ENCODE results near the gene STARD5. TPM values are rescaled to one million over a fixed set of nuclear protein-coding genes. Genes with fewer than 3 reads are reported as not detected.

Gene STARD5
- total RNA-seq, 1 donor from 2014 or later = 4.6 TPM

DNA sequence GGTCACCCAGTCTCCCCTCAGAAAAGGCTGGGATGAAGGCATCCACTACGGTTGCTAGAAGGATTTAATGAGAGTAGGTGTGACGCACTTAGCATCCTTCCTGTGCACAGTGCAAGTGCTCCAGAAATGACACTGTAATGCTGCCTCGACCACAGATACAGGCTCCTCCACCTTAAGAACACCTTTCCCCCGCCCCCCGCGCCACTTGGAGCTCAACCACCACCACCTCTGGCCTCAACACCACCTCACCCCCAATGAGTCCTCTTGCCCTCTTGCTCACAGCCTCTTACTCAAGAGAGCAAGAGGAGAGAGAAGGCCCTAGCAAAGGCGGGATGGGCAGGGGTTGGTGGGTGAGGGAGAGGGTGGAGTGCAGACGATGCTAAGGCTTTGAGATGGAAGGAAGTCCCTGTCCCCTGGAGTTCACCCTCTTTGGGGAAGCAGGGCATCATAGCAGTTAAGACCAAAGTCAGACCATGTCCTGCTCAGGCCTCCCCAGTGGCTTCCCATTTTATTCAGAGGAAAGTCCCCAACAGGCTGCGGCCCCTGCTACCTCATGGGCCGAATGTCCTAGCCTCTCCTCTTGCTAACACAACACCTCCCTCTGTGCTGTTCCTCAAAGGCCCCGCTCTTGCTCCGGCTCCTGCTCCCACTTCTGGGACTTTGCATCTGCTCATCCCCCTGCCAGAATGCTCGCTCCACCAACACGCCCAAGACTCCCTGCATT lies 8.3 kb downstream of the STARD5 start:
- peaks cover 49% of the 10 kb centered on the region for H3K4me1 Mint-ChIP-seq (ENCODE audit: low read depth)
- no peak overlapping the region for H3K4me3 Mint-ChIP-seq
- DNase-seq (ENCODE audit: low spot score) = no peak
- intact Hi-C loops (cut with micrococcal nuclease) = no loop called here
- H3K27ac Mint-ChIP-seq = peak overlapping the region; percentile 2
- peaks cover 44% of the 10 kb centered on the region for H3K36me3 Mint-ChIP-seq (ENCODE audit: low read depth)
- no peaks in the 10 kb centered on the region for H3K27me3 Mint-ChIP-seq (ENCODE audit: insufficient read depth)
- H3K9me3 Mint-ChIP-seq = no peaks in the 10 kb centered on the region

DNA sequence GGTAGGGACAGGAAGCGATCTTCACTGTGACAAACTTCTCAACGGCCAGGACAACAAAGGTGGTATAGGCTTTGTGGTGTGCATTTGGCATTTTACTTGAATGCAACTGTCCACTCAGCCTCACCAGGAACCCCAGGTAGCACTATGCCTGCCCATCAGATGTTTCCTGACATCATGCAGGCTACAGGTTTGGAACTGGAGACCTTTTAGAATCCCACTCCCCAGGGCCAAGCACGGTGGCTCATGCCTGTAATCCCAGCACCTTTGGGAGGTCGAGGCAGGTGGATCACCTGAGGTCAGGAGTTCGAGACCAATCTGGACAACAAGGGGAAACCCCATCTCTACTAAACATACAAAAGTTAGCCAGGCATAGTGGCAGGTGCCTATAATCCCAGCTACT lies 9.6 kb downstream of the STARD5 start:
- H3K4me3 Mint-ChIP-seq = no peak overlapping the region
- peaks cover 53% of the 10 kb centered on the region for H3K36me3 Mint-ChIP-seq (ENCODE audit: low read depth)
- H3K27ac Mint-ChIP-seq = no peak overlapping the region
- H3K9me3 Mint-ChIP-seq = no peaks in the 10 kb centered on the region
- DNase-seq (ENCODE audit: low spot score) = no peak
- intact Hi-C loops (cut with micrococcal nuclease) = no loop called here
- H3K27me3 Mint-ChIP-seq (ENCODE audit: insufficient read depth) = no peaks in the 10 kb centered on the region
- peaks cover 62% of the 10 kb centered on the region for H3K4me1 Mint-ChIP-seq (ENCODE audit: low read depth)

DNA sequence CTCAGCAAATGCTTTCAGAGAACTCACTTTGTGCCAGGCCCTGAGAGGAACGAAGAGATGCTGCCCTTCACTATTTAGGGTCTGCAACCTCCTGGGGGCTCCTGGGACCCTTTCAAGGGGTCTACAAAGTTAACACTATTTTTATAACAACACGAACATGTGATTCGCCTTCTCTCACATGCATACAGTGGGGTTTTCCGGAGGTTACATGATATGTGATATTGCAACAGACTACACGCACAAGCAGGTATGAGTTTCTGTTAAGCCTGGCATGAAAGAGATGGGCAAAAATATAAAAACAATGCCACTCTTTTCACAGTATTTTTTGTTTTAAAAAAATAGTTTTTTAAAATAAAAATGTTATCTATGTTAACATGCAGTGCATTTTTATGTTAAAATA lies 10.3 kb downstream of the STARD5 start:
- H3K27ac Mint-ChIP-seq = no peak overlapping the region
- intact Hi-C loops (cut with micrococcal nuclease) = no loop called here
- peaks cover 66% of the 10 kb centered on the region for H3K4me1 Mint-ChIP-seq (ENCODE audit: low read depth)
- no peak for DNase-seq (ENCODE audit: low spot score)
- no peaks in the 10 kb centered on the region for H3K27me3 Mint-ChIP-seq (ENCODE audit: insufficient read depth)
- H3K9me3 Mint-ChIP-seq = no peaks in the 10 kb centered on the region
- H3K36me3 Mint-ChIP-seq (ENCODE audit: low read depth) = peaks cover 57% of the 10 kb centered on the region
- no peak overlapping the region for H3K4me3 Mint-ChIP-seq

DNA sequence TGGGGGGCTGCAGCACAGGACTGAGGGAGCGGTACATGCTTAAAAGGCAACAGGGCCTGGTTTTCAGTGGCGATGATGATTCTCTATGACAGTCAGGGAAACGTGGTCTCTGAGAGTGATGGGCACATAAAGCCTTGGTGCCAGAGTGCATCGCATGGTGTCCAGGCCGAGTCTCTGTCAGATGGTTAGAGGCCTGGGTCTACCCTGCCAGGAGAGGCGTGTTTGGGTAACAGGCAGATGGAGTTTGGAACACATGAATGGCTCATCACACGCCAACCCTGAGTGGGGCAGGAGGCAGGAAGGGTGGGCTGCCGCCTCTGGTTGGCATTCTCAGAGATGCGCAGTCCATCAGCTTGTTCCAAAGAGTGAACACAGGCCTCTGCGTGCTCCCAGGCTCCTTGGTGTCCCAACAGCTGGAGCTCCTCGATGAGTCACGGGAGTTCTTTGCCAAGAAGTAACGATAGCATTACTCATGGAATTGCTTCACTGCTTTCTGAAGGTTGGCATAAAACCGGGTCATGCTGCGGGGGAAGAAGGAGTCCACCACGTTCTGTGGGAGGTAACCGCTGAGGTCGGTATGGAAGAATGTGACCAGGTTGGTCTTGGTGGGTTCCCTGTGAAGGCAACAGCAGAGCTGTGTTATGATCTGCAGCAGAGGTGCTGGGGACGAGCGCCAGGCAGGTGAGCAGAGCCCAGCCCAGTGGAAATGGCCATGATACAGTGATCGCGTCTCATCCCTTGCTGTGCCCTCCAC lies 11.0 kb downstream of the STARD5 start:
- H3K27ac Mint-ChIP-seq = no peak overlapping the region
- peaks cover 62% of the 10 kb centered on the region for H3K4me1 Mint-ChIP-seq (ENCODE audit: low read depth)
- peaks cover 59% of the 10 kb centered on the region for H3K36me3 Mint-ChIP-seq (ENCODE audit: low read depth)
- no peak for DNase-seq (ENCODE audit: low spot score)
- no peaks in the 10 kb centered on the region for H3K9me3 Mint-ChIP-seq
- H3K4me3 Mint-ChIP-seq = no peak overlapping the region
- intact Hi-C loops (cut with micrococcal nuclease) = no loop called here
- no peaks in the 10 kb centered on the region for H3K27me3 Mint-ChIP-seq (ENCODE audit: insufficient read depth)

DNA sequence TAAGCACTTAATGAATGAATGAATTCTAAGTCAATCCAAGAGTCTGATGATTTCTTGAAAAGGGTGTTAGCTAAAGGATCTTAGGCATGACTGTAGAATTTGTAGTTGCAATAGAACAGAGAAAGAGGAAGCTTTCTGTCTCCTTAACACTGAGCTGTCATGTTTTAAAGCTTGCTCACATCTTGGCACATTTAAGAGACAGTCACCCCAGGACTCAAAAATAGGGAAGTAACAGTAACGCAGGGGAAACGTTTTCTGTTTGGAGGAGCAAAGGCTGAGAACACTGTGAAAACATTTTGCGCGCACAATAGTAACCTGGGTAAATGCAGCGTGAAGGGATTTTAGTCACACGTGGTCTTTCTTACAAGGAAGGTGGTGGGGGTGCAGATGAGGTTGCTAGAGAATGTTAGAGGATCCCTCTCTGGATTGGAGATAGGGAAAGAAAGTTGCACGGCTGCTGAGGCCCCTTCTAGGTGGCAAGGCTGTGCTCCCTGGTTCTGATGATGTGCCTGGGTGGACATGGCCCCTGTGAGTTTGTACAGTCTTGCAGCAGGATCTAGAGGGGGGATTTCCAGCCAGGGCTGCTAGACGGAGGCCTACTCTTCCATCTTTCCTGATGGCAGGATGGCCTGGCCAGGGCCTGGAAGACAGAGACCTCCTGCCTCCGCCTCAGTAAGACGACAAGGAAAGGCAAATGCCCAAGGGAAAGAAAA lies 12.0 kb downstream of the STARD5 start:
- peaks cover 67% of the 10 kb centered on the region for H3K36me3 Mint-ChIP-seq (ENCODE audit: low read depth)
- H3K4me1 Mint-ChIP-seq (ENCODE audit: low read depth) = peaks cover 69% of the 10 kb centered on the region
- no peaks in the 10 kb centered on the region for H3K27me3 Mint-ChIP-seq (ENCODE audit: insufficient read depth)
- intact Hi-C loops (cut with micrococcal nuclease) = no loop called here
- no peak for DNase-seq (ENCODE audit: low spot score)
- H3K27ac Mint-ChIP-seq = peak overlapping the region; percentile 18
- no peaks in the 10 kb centered on the region for H3K9me3 Mint-ChIP-seq
- H3K4me3 Mint-ChIP-seq = no peak overlapping the region

DNA sequence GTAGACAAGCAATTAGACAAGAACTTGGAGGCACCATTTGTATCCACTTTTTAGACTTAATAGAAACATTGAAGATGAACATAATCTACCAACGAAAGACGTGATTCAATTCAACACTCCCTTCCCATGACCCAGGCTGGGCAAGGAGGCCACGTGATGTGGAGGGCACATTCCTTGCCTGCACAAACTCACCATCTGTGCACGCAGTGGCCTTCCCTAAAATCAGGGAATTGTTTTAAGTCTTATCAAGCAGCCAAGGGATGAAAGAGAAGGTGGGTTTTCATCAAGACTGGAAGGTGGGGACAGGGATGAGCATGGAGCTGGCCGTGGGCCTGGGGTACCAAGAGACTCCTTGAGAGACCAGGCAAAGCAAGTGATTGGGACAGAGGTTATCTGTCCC lies 13.5 kb downstream of the STARD5 start:
- H3K4me1 Mint-ChIP-seq (ENCODE audit: low read depth) = peaks cover 73% of the 10 kb centered on the region

DNA sequence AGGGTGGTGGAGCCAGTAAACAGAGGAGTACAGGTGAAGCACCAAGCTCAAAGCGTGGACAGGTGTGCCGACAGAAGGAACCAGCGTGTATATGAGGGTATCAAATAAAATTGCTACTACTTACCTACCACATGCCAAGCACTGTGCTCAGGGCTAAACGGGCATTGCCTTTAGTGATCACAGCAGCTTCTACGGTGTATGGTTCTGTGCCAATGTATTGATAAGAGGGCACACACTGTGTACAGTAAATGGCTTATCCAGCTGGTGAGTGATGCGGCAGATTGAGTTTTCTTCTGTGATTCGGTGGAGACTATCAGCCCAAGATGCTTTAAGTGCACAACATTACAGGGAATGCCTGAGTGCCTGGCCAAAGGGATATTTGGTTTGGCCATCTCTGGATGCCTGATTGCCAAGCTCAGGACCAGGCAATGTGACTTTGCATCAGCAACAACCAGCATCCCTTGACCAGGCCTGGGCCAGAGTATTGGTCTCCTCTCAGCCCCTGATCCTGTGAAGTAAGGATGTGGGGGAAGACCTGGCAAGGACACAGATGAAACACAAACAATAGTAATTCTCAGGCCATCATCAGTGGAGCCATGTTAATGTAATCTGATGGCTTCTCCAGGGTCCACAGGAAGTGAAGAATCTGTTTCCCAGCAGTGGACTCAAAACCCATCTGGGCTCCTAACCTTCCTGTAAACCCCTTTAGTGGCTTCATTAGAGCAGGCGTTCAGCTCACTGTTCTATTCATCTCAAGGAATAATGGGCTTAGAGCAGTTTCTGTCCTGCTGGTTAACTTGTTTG lies 14.1 kb downstream of the STARD5 start:
- no peaks in the 10 kb centered on the region for H3K27me3 Mint-ChIP-seq (ENCODE audit: insufficient read depth)
- H3K9me3 Mint-ChIP-seq = no peaks in the 10 kb centered on the region
- intact Hi-C loops (cut with micrococcal nuclease) = no loop called here
- H3K36me3 Mint-ChIP-seq (ENCODE audit: low read depth) = peaks cover 70% of the 10 kb centered on the region
- peaks cover 70% of the 10 kb centered on the region for H3K4me1 Mint-ChIP-seq (ENCODE audit: low read depth)
- H3K4me3 Mint-ChIP-seq = no peak overlapping the region
- peak overlapping the region; percentile 36 for H3K27ac Mint-ChIP-seq
- DNase-seq (ENCODE audit: low spot score) = no peak

More for the DNA sequence above, 13.5 kb downstream of the STARD5 start:
- intact Hi-C loops (cut with micrococcal nuclease) = no loop called here
- no peaks in the 10 kb centered on the region for H3K9me3 Mint-ChIP-seq
- H3K36me3 Mint-ChIP-seq (ENCODE audit: low read depth) = peaks cover 71% of the 10 kb centered on the region
- H3K27me3 Mint-ChIP-seq (ENCODE audit: insufficient read depth) = no peaks in the 10 kb centered on the region
- H3K4me3 Mint-ChIP-seq = no peak overlapping the region
- no peak for DNase-seq (ENCODE audit: low spot score)
- H3K27ac Mint-ChIP-seq = no peak overlapping the region

DNA sequence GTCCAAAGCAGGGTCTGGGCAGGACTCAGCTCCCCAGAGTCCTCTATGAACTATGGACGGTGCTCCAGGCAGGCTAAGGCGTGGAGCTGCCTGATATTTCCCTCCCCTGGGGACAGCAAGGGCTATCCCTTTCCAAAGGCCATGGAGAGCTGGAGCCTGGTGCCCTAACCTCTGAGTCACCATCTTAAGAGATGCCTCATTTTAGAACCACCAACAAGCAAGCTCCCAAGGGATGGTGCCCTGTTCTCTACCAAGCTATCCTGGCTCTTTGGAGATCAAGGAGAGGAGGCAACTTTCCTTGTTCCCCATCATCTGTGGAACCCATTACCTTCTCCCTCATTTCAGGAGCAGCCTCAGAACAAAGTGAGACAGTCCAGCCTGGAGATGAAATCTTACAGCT lies 15.7 kb downstream of the STARD5 start:
- Mint-ChIP-seq H3K27me3 (ENCODE audit: insufficient read depth) (no peaks in the 10 kb centered on the region), H3K27ac (no peak overlapping the region), H3K4me1 (ENCODE audit: low read depth) (peaks cover 85% of the 10 kb centered on the region), H3K9me3 (no peaks in the 10 kb centered on the region), H3K4me3 (no peak overlapping the region), H3K36me3 (ENCODE audit: low read depth) (peaks cover 82% of the 10 kb centered on the region)
- no peak for DNase-seq (ENCODE audit: low spot score)
- intact Hi-C loops (cut with micrococcal nuclease) = no loop called here

DNA sequence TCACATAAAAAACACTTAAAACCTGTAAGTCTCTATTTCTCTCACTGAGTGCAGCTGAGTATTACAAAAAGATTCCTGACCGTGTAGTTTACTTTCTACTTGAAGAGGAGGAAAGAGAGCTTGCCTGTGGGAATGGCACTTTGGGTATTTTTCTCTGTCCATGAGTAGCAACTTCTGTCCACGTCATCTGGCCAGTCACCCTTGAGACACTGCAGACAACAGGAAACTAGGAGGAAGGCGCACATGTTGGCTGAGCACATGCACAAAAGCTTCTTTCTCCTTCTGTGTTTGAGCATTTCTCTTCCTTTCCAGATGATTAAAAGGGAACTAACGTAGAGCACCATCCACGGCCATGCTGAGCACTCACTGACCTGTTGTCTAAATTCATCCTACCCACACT lies 19.7 kb downstream of the STARD5 start:
- Mint-ChIP-seq H3K4me1 (ENCODE audit: low read depth) (peaks cover 86% of the 10 kb centered on the region), H3K27me3 (ENCODE audit: insufficient read depth) (no peaks in the 10 kb centered on the region), H3K9me3 (no peaks in the 10 kb centered on the region), H3K4me3 (peak overlapping the region; percentile 97), H3K27ac (peak overlapping the region; percentile 87), H3K36me3 (ENCODE audit: low read depth) (peaks cover 86% of the 10 kb centered on the region)
- DNase-seq (ENCODE audit: low spot score) = no peak
- intact Hi-C loops (cut with micrococcal nuclease) = no loop called here

DNA sequence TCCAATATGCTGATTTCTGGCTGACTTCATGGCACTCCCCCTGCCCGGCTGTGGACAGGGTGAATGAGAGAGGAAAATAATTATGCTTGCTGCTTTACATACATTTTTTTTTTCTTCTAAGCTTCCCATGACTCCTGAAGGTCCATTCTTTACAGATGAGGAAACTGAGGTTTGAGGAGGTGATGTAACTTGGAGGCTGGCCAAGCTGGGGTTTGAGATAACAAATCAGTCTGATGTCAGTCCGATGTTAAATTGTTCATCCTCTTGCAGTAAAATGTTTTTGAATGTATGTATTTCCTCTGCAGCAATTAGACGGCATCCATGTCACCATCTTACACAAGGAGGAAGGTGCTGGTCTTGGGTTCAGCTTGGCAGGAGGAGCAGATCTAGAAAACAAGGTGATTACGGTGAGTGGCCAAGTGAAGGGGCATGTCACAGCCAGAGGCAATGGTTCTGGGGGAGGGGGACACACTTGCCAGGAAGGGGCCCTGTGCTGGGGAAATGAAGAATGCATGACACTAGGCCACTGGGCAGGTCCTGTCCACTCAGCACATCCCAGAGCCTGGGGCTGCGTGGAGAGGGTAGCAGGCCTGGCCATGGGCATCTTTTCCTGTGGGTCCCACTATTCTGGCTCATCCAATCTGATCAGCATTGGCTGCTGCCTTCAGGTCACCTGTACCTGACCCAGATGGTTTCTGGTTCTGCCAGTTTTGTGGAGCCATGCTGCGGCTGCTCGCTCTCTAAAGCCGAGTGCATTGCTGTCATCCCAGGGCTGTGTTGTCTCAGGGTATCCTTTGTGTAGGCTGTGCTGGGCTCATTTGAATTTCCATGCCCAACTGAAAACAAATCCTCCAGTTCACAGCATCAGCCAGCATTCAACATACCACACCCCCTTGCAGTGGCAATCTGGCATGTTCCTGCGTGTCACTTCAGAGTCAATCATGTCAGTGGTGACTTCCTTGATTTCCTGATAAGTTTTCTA lies 20.4 kb downstream of the STARD5 start:
- peaks cover 88% of the 10 kb centered on the region for H3K4me1 Mint-ChIP-seq (ENCODE audit: low read depth)

DNA sequence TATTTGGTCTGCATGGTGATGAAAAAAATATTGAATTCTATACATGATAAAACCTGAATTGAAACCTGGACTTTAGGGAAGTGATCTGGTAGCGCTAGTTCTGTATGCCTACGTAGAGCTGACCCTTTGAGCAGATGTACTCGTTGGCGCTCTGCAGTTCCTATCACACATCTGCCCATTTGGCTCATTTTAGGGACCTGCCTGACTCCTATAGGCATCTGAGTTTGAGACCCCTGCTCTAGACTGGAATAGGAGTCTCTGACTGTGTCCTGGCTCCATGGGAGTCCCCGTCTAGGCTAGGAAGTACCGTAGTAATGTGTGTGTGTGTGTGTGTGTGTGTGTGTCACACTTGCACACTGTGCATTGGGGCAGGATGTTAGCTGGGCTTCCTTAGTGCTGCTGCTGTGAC lies 21.2 kb downstream of the STARD5 start:
- Mint-ChIP-seq H3K36me3 (ENCODE audit: low read depth) (peaks cover 85% of the 10 kb centered on the region), H3K9me3 (no peaks in the 10 kb centered on the region), H3K4me1 (ENCODE audit: low read depth) (peaks cover 97% of the 10 kb centered on the region), H3K27ac (peak overlapping the region; percentile 87), H3K4me3 (peak overlapping the region; percentile 97), H3K27me3 (ENCODE audit: insufficient read depth) (no peaks in the 10 kb centered on the region)
- intact Hi-C loops (cut with micrococcal nuclease) = loop anchor here (1.0 kb wide), 3 partner anchors 8 to 27 kb away; partner anchors contain the start of gene STARD5
- DNase-seq (ENCODE audit: low spot score) = no peak

More for the DNA sequence above, 20.4 kb downstream of the STARD5 start:
- intact Hi-C loops (cut with micrococcal nuclease) = no loop called here
- Mint-ChIP-seq H3K27ac (peak overlapping the region; percentile 87), H3K36me3 (ENCODE audit: low read depth) (peaks cover 87% of the 10 kb centered on the region), H3K4me3 (peak overlapping the region; percentile 97), H3K9me3 (no peaks in the 10 kb centered on the region), H3K27me3 (ENCODE audit: insufficient read depth) (no peaks in the 10 kb centered on the region)
- DNase-seq (ENCODE audit: low spot score) = no peak

All from activated T-helper 1 cell treated with anti-CD3 and anti-CD28 coated beads, Interleukin-12 subunit alpha, Interleukin-12 subunit beta, Interleukin-2, Interleukin-4 antibody, amounts not matched to agents 30 ng/mL and 10 ng/mL and 1 ng/mL, durations not matched to agents 14 hours and 24 hours and 36 hours (primary cell).